ENCODE measurements around the gene MC1R.

The MC1R gene

GRCh38 chr16:89949121-89949742 lies 30.6 kb downstream of the MC1R start:
- DNase-seq (ENCODE audit: low spot score): no peak
- no peak for TF ChIP-seq CTCF (IDR thresholded peaks at IDR 0.05; ENCODE audit: extremely low read depth, insufficient read depth, missing control alignments)
- in situ Hi-C loops (cut with MboI; ENCODE audit: low pct_unique_long_range_greater_than_20kb, low sequenced_read_pairs, unreplicated experiment): no loop called here

- in situ Hi-C loops (cut with MboI; ENCODE audit: low pct_unique_long_range_greater_than_20kb, low sequenced_read_pairs, unreplicated experiment): no loop called here
- no peak for DNase-seq (ENCODE audit: low spot score)
- no peak for TF ChIP-seq CTCF (IDR thresholded peaks at IDR 0.05; ENCODE audit: extremely low read depth, insufficient read depth, missing control alignments)
Measured at GRCh38 chr16:89949756-89950155, 31.1 kb downstream of the MC1R start.

- no peak for DNase-seq (ENCODE audit: low spot score)
- TF ChIP-seq CTCF (IDR thresholded peaks at IDR 0.05; ENCODE audit: extremely low read depth, insufficient read depth, missing control alignments): no peak
- in situ Hi-C loops (cut with MboI; ENCODE audit: low pct_unique_long_range_greater_than_20kb, low sequenced_read_pairs, unreplicated experiment): no loop called here
Measured at GRCh38 chr16:89951509-89951908, 32.8 kb downstream of the MC1R start.

- DNase-seq (ENCODE audit: low spot score): no peak
- in situ Hi-C loops (cut with MboI; ENCODE audit: low pct_unique_long_range_greater_than_20kb, low sequenced_read_pairs, unreplicated experiment): no loop called here
- TF ChIP-seq CTCF (IDR thresholded peaks at IDR 0.05; ENCODE audit: extremely low read depth, insufficient read depth, missing control alignments): no peak
Measured at GRCh38 chr16:89952049-89952448, 33.4 kb downstream of the MC1R start.

- no peak for TF ChIP-seq CTCF (IDR thresholded peaks at IDR 0.05; ENCODE audit: extremely low read depth, insufficient read depth, missing control alignments)
- no peak for DNase-seq (ENCODE audit: low spot score)
- in situ Hi-C loops (cut with MboI; ENCODE audit: low pct_unique_long_range_greater_than_20kb, low sequenced_read_pairs, unreplicated experiment): no loop called here
Measured at GRCh38 chr16:89952551-89952950, 33.9 kb downstream of the MC1R start.

GRCh38 chr16:89953671-89954406 lies 35.2 kb downstream of the MC1R start:
- DNase-seq (ENCODE audit: low spot score): peak; percentile 75
- in situ Hi-C loops (cut with MboI; ENCODE audit: low pct_unique_long_range_greater_than_20kb, low sequenced_read_pairs, unreplicated experiment): no loop called here
- TF ChIP-seq CTCF (IDR thresholded peaks at IDR 0.05; ENCODE audit: extremely low read depth, insufficient read depth, missing control alignments): no peak

Data from GM13977 (cell line).